RWPE2 (cell line): ENCODE results near the gene DUOX2.

Experiments used
- ATAC-seq: fragments of 200-7000 bp; cut with Tn5 transposase; 3 replicates; pipeline ENCODE4 v1.9.1; 2021; ENCODE audit warnings: low read depth
- DNase-seq: peaks from one replicate; pipeline ENCODE4 v3.0.0-alpha.2; 2020; ENCODE audit warnings: low spot score
- H3K27ac ChIP-seq: fragments of 450-650 bp; 2 replicates; pipeline ENCODE4 v1.5.1; 2017; ENCODE audit warnings: mild to moderate bottlenecking; ENCODE audit not compliant: poor library complexity, severe bottlenecking
- H3K27me3 ChIP-seq: fragments of 250-450 bp; sonication (Bioruptor Pico); 2 replicates; pipeline ENCODE4 v1.5.1; 2021; ENCODE audit warnings: mild to moderate bottlenecking, moderate library complexity; ENCODE audit not compliant: insufficient read depth, poor library complexity, severe bottlenecking
- H3K36me3 ChIP-seq: fragments of 250-450 bp; sonication (Bioruptor Pico); 2 replicates; pipeline ENCODE4 v1.5.1; 2020; ENCODE audit warnings: low read depth, mild to moderate bottlenecking, moderate library complexity
- H3K4me1 ChIP-seq: fragments of 250-450 bp; sonication (Bioruptor Pico); 2 replicates; pipeline ENCODE4 v1.5.1; 2021; ENCODE audit warnings: mild to moderate bottlenecking, moderate library complexity; ENCODE audit not compliant: insufficient read depth, poor library complexity, severe bottlenecking
- H3K4me3 ChIP-seq: fragments of 250-450 bp; sonication (Bioruptor Pico); 2 replicates; pipeline ENCODE4 v1.5.1; 2021; ENCODE audit warnings: mild to moderate bottlenecking, moderate library complexity; ENCODE audit not compliant: severe bottlenecking
- H3K9me3 ChIP-seq: fragments of 250-450 bp; sonication (Bioruptor Pico); 2 replicates; pipeline ENCODE4 v1.5.1; 2021; ENCODE audit warnings: mild to moderate bottlenecking, moderate library complexity; ENCODE audit not compliant: severe bottlenecking
- TF ChIP-seq, protein P1 (sequence below): fragments of 450-650 bp; IDR thresholded peaks from one replicate; pipeline ENCODE4 v1.5.1; 2017; ENCODE audit warnings: mild to moderate bottlenecking, moderate library complexity; ENCODE audit not compliant: poor library complexity, severe bottlenecking

Gene DUOX2

DNA sequence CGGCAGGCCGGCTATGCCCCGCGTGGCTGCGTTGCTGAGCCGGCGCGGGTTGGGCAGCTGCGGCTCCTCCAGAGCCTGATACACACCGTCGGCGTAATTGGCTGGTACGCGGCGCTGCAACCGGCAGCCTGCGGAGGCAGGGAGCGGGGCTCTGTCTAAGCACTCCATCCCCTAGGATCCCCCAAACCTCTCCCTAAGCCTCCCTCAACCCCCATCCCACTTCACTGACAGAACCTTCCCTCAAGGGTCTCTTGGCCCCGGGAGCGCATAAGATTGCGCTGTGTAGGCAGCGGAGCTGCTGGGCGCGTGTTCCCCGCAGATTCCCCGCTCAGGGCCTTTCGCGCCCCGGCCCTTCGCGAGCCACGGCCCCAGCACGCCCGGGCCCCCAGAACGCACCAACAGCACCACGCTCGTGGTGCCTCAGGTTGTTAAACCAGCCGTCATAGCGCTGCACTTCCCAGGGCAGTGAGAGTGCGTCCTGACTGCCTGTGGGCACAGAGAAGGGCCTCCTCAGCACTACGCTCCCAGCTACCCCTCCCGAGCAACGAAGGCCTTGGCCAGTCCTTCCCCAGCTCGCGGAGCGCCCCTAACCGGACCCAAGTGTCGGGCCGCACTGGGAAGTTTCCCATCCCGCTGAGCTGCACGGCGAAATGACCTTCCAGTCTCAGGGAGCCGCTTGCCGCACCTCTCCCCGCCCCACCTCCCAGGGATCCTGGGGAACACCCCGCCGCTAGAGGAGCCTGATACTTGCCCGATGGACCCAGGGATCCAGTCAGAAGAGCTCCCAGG is 1.2 kb downstream of the DUOX2 start:
- Histone ChIP-seq H3K9me3 (no peaks in the 10 kb centered on the region), H3K27me3 (peaks cover 77% of the 10 kb centered on the region), H3K27ac (no peak overlapping the region), H3K4me3 (no peak overlapping the region), H3K36me3 (no peaks in the 10 kb centered on the region), H3K4me1 (no peaks in the 10 kb centered on the region)
- ATAC-seq (peak; percentile 38), DNase-seq (no peak)
- TF ChIP-seq, protein P1, sequence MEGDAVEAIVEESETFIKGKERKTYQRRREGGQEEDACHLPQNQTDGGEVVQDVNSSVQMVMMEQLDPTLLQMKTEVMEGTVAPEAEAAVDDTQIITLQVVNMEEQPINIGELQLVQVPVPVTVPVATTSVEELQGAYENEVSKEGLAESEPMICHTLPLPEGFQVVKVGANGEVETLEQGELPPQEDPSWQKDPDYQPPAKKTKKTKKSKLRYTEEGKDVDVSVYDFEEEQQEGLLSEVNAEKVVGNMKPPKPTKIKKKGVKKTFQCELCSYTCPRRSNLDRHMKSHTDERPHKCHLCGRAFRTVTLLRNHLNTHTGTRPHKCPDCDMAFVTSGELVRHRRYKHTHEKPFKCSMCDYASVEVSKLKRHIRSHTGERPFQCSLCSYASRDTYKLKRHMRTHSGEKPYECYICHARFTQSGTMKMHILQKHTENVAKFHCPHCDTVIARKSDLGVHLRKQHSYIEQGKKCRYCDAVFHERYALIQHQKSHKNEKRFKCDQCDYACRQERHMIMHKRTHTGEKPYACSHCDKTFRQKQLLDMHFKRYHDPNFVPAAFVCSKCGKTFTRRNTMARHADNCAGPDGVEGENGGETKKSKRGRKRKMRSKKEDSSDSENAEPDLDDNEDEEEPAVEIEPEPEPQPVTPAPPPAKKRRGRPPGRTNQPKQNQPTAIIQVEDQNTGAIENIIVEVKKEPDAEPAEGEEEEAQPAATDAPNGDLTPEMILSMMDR, result no peak

DNA sequence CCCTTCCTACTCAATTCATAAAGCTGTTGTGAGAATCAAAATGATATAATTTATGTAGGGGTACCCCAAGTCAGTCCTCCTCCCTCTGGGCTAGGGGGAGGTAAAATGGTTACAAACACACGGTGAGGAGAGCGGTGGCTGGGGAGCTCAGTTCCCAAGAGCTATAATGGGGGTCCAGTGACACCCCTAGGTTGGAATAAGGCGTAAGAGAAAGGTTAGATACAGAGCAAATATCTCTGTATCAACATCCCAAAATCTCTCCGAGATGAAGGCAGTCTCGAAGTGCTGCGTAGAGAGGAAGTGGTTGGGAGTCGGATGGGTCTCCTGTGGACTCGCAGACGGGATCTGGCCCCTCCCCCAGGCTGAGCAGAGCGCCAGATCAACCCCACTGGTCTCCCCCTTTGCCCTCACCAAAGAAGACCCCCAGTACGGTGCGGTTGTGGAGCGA is 1.8 kb downstream of the DUOX2 start:
- ATAC-seq (no peak; the same call in 2 of the 3 replicates), DNase-seq (no peak)
- Histone ChIP-seq H3K9me3 (no peaks in the 10 kb centered on the region), H3K36me3 (no peaks in the 10 kb centered on the region), H3K4me1 (no peaks in the 10 kb centered on the region), H3K27me3 (peaks cover 70% of the 10 kb centered on the region), H3K4me3 (no peak overlapping the region), H3K27ac (no peak overlapping the region)
- TF ChIP-seq, protein P1, result no peak

DNA sequence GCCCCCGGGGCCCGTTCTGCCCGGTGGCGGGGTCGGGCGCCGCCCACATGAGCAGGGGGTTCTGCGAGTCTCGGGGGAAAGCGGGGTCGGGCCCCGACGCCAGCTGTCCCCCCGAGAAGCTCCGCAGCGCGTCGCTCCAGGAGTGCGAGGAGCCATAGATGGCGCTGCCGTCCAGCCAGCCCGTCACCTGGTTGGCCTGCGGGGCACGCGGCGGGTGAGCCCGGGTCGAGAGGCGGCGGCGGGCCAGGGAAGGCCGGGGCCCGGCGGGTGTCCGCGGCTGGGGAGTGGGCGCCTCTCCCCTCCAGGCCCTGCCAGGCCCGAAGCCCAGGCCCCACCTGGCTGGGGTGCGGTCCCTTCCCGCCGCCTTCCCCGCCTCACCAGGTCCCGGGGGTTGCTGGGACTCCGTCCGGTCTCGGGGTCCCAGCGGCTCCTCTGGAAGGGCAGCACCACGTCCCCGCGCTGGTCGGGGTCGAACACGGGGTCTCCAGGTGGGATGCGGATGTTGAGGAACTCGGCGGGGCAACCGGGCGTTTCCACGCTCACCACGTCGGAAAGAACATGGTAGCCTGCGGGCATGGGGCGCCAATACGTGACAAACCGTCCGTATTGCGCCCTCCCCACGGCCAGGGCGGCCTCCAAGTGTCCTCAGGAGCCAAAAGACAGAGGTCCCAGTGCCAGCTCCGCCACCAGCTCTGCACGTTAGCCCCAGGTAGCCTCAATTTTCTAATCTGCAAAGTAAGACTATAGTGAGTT is 2.4 kb downstream of the DUOX2 start:
- no peak for DNase-seq
- H3K4me1 ChIP-seq, result no peaks in the 10 kb centered on the region
- no peak for ATAC-seq
- peaks cover 64% of the 10 kb centered on the region for H3K27me3 ChIP-seq
- TF ChIP-seq, protein P1, result no peak
- no peak overlapping the region for H3K4me3 ChIP-seq
- no peak overlapping the region for H3K27ac ChIP-seq
- H3K36me3 ChIP-seq, result no peaks in the 10 kb centered on the region
- no peaks in the 10 kb centered on the region for H3K9me3 ChIP-seq

DNA sequence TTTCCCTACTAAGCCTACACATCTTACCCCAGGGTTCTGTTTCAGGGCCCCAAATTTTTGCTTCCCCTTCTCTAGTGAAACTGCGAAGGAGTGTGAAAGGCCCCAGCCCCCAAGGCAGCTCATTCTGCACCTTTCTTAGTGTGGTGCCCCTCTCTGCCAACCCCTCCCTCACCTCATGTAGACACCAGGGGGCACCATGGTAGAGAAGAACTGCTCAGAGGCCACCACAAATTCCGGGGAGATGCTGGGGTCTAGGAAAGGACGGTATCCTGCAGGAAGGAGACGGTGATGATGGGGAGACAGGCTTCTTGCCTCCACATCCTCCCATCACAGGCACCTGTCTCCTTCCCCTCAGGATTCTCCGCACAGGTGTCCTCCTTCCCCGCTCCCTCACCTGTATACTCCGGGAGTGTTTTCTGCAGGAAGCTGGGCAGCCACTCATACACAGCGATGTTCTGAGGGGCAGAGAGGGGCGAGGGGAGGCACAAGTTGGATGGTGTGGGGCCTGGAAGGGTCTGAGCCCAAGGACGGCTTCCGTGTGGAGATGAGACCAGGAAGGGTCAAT is 3.6 kb downstream of the DUOX2 start:
- ATAC-seq (no peak), DNase-seq (no peak)
- peaks cover 52% of the 10 kb centered on the region for H3K27me3 ChIP-seq
- H3K36me3 ChIP-seq, result no peaks in the 10 kb centered on the region
- no peaks in the 10 kb centered on the region for H3K9me3 ChIP-seq
- TF ChIP-seq, protein P1, result peak; percentile 29
- H3K4me1 ChIP-seq, result no peaks in the 10 kb centered on the region
- H3K4me3 ChIP-seq, result no peak overlapping the region
- no peak overlapping the region for H3K27ac ChIP-seq
